Measurements from ENCODE around the gene MYOT. TPM values are rescaled to one million over a fixed set of nuclear protein-coding genes. Genes with fewer than 3 reads are reported as not detected.

Gene MYOT
- total and polyA plus RNA-seq, 2 donors (not counting 1 experiment from before 2014, with no cell fraction given): not detected

DNA sequence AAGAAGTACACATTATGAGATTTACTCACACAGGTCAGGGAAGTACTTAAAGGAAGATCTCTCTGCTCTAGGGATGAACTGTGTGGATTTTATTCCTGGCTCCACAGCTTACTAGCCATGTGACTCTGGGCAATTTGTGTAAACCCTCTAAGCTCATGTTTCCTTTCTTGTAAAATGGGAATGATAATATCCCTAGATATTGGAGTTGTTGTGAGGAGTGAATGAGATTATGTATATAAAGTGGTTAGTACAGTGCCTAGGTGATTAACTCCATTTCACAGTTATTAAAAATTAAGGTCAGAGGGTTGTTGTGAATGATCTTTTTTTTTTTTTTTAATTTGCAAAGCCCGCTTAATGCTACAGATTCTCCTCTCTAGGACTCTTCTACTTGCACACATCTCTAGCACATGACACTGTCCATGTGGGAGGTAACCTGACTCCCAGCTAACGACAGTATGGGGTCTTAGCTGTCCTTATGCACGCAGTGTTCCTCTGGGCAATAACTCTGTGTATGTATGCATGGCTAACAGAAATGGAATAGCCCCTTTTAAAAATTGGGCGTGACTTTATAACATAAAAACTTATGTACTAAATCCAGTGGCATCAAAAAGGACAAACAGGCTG lies 23.9 kb upstream of the MYOT start:
- DNase-seq (no peak), ATAC-seq (ENCODE audit: low read depth) (no peak)
- H3K36me3 ChIP-seq (replicated peaks in 1 of 2; ENCODE audit: control extremely low read depth in 1 of 2, control insufficient read depth in 1 of 2, extremely low read depth in 1 of 2, insufficient read depth in 2 of 2, low read length in 1 of 2): peaks cover 0 to 10% of the 10 kb centered on the region in 2 experiments
- H3K4me3 ChIP-seq (ENCODE audit: control extremely low read depth in 1 of 5, extremely low read depth in 1 of 5, insufficient read depth in 1 of 5, low read depth in 2 of 5, low read length in 4 of 5): no peak overlapping the region
- no peaks in the 10 kb centered on the region for H4K20me1 ChIP-seq (ENCODE audit: control insufficient read depth, insufficient read depth, low read length, poor library complexity, severe bottlenecking)
- no peak overlapping the region for H3K4me3 Mint-ChIP-seq
- no peaks in the 10 kb centered on the region for H3K79me2 ChIP-seq (ENCODE audit: control insufficient read depth, insufficient read depth, low read length)
- H3K27ac ChIP-seq (ENCODE audit: low read length in 2 of 2): no peak overlapping the region
- ChIA-PET CTCF (interaction anchor here (0.7 kb wide), 1 partner anchor 64 kb away, joined by 4 read pairs; no protein-coding TSS in a partner anchor), POLR2A (no interaction called here)
- WGBS (ENCODE audit: insufficient coverage): no CpG with 5 or more reads among the region's 4 CpGs
- H3K27me3 ChIP-seq (replicated peaks in 1 of 4; ENCODE audit: control extremely low read depth in 1 of 4, control insufficient read depth in 3 of 4, insufficient read depth in 4 of 4, low read length in 3 of 4): no peaks in the 10 kb centered on the region
- H3K4me1 ChIP-seq (ENCODE audit: control insufficient read depth in 2 of 2, insufficient read depth in 2 of 2, low read length in 2 of 2): peaks cover 10 to 12% of the 10 kb centered on the region in 2 donors
- no peak overlapping the region for H3K9ac ChIP-seq (ENCODE audit: low read length)
- no peak overlapping the region for H2AFZ ChIP-seq (ENCODE audit: insufficient read depth, low read depth, low read length, poor library complexity, severe bottlenecking)
- H3K4me1 Mint-ChIP-seq: peaks cover 19% of the 10 kb centered on the region
- no peaks in the 10 kb centered on the region for H3K9me3 ChIP-seq (ENCODE audit: control extremely low read depth in 1 of 3, control insufficient read depth in 2 of 3, insufficient read depth in 1 of 3, low read length in 2 of 3)
- H3K27me3 Mint-ChIP-seq: no peaks in the 10 kb centered on the region
- H3K27ac Mint-ChIP-seq: no peak overlapping the region
- no peaks in the 10 kb centered on the region for H3K9me3 Mint-ChIP-seq (ENCODE audit: insufficient read depth)
- intact Hi-C loops (cut with micrococcal nuclease): no loop called here
- no peak for TF ChIP-seq EZH2 (IDR thresholded peaks at IDR 0.05; ENCODE audit: borderline replicate concordance, insufficient read depth, low read depth, low read length, poor library complexity, severe bottlenecking)
- no peak for TF ChIP-seq CTCF (IDR thresholded peaks at IDR 0.05)
- no peak overlapping the region for H3K4me2 ChIP-seq (replicated peaks; ENCODE audit: low read depth, low read length, poor library complexity, severe bottlenecking)

DNA sequence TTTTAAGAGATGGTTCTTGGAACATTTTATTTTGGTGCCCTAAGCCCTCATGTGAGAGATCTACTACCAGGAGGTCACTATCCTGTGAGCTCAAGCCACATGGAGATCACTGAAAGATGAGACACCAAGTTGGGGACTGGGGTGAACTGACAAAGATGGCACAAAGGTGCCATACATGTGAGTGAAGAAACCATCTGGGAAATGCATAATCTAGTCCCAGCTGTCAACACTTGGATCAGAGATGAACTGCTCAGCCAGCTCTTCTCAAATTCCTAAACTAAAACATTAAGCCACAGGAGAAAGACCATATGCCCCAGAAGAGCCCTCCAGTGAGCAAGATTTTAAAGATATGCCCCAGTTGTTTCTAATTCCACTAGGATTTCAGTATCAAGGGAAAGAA lies 22.2 kb upstream of the MYOT start:
- H3K4me3 Mint-ChIP-seq: no peak overlapping the region
- no peak for DNase-seq
- H3K27ac ChIP-seq (ENCODE audit: low read length in 2 of 2): no peak overlapping the region
- H3K4me3 ChIP-seq (ENCODE audit: control extremely low read depth in 1 of 5, extremely low read depth in 1 of 5, insufficient read depth in 1 of 5, low read depth in 2 of 5, low read length in 4 of 5): no peak overlapping the region
- ChIA-PET POLR2A (no interaction called here), CTCF (no interaction called here)
- intact Hi-C loops (cut with micrococcal nuclease): no loop called here
- H3K9ac ChIP-seq (ENCODE audit: low read length): no peak overlapping the region
- H3K27ac Mint-ChIP-seq: no peak overlapping the region
- H3K4me1 Mint-ChIP-seq: peaks cover 21% of the 10 kb centered on the region
- peaks cover 0 to 10% of the 10 kb centered on the region in 2 experiments for H3K36me3 ChIP-seq (replicated peaks in 1 of 2; ENCODE audit: control extremely low read depth in 1 of 2, control insufficient read depth in 1 of 2, extremely low read depth in 1 of 2, insufficient read depth in 2 of 2, low read length in 1 of 2)
- peaks cover 10 to 12% of the 10 kb centered on the region in 2 donors for H3K4me1 ChIP-seq (ENCODE audit: control insufficient read depth in 2 of 2, insufficient read depth in 2 of 2, low read length in 2 of 2)
- TF ChIP-seq CTCF (IDR thresholded peaks at IDR 0.05): no peak
- no peak for TF ChIP-seq EZH2 (IDR thresholded peaks at IDR 0.05; ENCODE audit: borderline replicate concordance, insufficient read depth, low read depth, low read length, poor library complexity, severe bottlenecking)
- H4K20me1 ChIP-seq (ENCODE audit: control insufficient read depth, insufficient read depth, low read length, poor library complexity, severe bottlenecking): no peaks in the 10 kb centered on the region
- H2AFZ ChIP-seq (ENCODE audit: insufficient read depth, low read depth, low read length, poor library complexity, severe bottlenecking): no peak overlapping the region
- no peaks in the 10 kb centered on the region for H3K27me3 ChIP-seq (replicated peaks in 1 of 4; ENCODE audit: control extremely low read depth in 1 of 4, control insufficient read depth in 3 of 4, insufficient read depth in 4 of 4, low read length in 3 of 4)
- no peaks in the 10 kb centered on the region for H3K79me2 ChIP-seq (ENCODE audit: control insufficient read depth, insufficient read depth, low read length)
- H3K9me3 ChIP-seq (ENCODE audit: control extremely low read depth in 1 of 3, control insufficient read depth in 2 of 3, insufficient read depth in 1 of 3, low read length in 2 of 3): no peaks in the 10 kb centered on the region
- H3K4me2 ChIP-seq (replicated peaks; ENCODE audit: low read depth, low read length, poor library complexity, severe bottlenecking): no peak overlapping the region
- no peaks in the 10 kb centered on the region for H3K9me3 Mint-ChIP-seq (ENCODE audit: insufficient read depth)
- H3K27me3 Mint-ChIP-seq: no peaks in the 10 kb centered on the region
- no peak for ATAC-seq (ENCODE audit: low read depth)

Data from B cell (primary cell).